ENCODE measurements around the gene TMCO4. TPM values are rescaled to one million over a fixed set of nuclear protein-coding genes. Genes with fewer than 3 reads are reported as not detected.

The TMCO4 gene
- total and polyA plus RNA-seq, 8 donors = 12.6 to 25.1 (median 17.3) TPM

DNA sequence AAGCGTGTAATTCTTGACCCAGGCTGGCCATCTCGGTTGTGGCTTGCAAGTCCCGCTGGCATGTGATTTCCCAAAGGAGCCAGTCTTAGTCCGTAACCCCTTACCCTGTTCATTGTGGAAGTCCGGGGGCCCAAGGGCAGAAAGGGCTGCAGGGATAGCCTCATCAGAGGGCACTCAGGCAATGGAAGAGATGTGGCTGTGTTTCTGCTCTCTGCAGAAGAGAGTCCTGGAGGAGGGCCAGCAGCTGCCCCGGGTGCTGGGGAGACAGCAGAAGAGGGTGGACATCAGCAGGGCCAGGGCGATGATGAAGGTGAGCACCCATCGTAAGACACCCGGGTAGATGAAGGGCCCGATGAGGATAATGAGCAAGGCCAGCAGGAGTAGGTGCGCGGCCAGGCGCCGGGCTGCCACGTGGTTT is 14.5 kb upstream of the TMCO4 start:
- ATAC-seq = peak; percentile 0 to 3 (median 0)
- TF ChIP-seq CTCF (IDR thresholded peaks at IDR 0.05) = no peak
- Histone ChIP-seq H3K4me3 (peak overlapping the region; percentile 30 to 67 (median 46)), H3K27me3 (no peaks in the 10 kb centered on the region), H3K27ac (peak overlapping the region; percentile 74 to 94 (median 86)), H3K4me1 (peaks cover 29 to 39% (median 29%) of the 10 kb centered on the region in 3 donors), H3K36me3 (no peaks in the 10 kb centered on the region), H3K9me3 (no peaks in the 10 kb centered on the region)
- peak in 4 of 6 donors; percentile 50 to 72 (median 60) for DNase-seq
- no peak for FAIRE-seq
- WGBS, 2 donors = 24 to 28% methylated on average over 13 to 15 of the region's 15 CpGs
- intact Hi-C loops (cut with DNase I) = no loop called here

DNA sequence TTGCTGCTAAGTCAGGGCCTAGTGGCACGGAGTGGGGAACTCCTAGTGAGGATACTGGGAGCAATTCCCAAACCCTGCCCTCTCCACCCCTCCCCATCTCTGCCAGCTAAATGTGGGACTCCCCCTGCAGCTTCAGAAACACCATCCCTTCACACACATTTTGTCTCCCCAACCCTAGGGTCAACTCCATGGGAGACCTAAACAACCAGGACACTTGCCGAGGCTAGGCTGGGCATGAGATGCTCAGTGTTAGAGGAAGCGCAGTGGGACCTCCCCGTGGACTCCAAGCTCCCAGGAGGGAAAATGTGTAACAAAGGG is 13.9 kb upstream of the TMCO4 start:
- H3K4me3 ChIP-seq = peak overlapping the region; percentile 30 to 67 (median 46)

DNA sequence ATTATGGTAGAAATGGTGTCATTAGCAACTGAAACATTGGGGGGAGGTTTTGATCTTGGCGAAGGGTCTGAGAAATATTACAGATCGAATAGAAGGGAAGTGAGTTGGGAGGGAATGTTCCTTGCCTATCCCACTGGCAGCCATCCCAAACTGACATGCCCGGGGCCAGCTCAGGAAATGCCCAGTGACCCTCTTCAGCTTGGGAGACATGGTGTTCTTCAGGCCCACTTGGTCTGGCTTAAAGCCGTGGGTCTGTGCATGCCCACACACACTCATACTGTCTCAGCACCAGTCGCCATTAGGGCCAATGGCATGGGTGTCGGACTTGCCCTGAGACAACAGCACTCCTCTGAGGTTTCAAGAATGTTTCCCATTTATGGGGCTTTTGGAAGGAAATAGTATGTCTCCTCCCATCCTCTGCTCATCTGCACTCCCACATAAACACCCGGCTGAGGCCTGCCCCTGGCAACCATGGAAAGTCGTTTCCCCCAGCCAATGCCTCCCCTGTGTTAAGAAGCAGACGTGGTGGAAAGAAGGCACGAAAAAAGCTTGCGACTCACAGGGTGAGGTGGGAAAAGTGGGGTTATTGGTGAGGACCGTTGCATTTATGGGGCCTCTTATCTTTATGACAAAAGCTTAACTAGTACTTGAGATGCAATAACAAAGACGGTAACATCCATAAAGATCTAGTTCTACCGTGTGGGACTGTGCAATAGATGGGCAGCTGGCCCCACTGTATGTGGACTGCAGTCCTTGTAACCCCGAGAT is 13.3 kb upstream of the TMCO4 start:
- ATAC-seq (no peak), DNase-seq (peak in 2 of 6 donors; percentile 23 to 45), FAIRE-seq (no peak)
- H3K4me3 ChIP-seq = peak overlapping the region; percentile 30 to 67 (median 46)
- intact Hi-C loops (cut with DNase I) = no loop called here
- peak overlapping the region in 3 of 4 donors; percentile 38 to 94 (median 91) for H3K27ac ChIP-seq
- TF ChIP-seq CTCF (IDR thresholded peaks at IDR 0.05) = no peak
- H3K9me3 ChIP-seq = no peaks in the 10 kb centered on the region
- 36 to 38% methylated on average over 15 of the region's 15 CpGs for whole genome bisulfite sequencing, 2 donors
- H3K36me3 ChIP-seq = no peaks in the 10 kb centered on the region
- no peaks in the 10 kb centered on the region for H3K27me3 ChIP-seq
- peaks cover 18 to 30% (median 29%) of the 10 kb centered on the region in 3 donors for H3K4me1 ChIP-seq

More for the DNA sequence above, 13.9 kb upstream of the TMCO4 start:
- H3K27me3 ChIP-seq = no peaks in the 10 kb centered on the region
- intact Hi-C loops (cut with DNase I) = no loop called here
- ATAC-seq = no peak
- H3K27ac ChIP-seq = peak overlapping the region in 3 of 4 donors; percentile 74 to 94 (median 91)
- H3K36me3 ChIP-seq = no peaks in the 10 kb centered on the region
- 33 to 50% methylated on average over 4 of the region's 4 CpGs for WGBS, 2 donors
- TF ChIP-seq CTCF (IDR thresholded peaks at IDR 0.05) = no peak
- no peaks in the 10 kb centered on the region for H3K9me3 ChIP-seq
- DNase-seq = no peak
- no peak for FAIRE-seq
- peaks cover 22 to 34% (median 29%) of the 10 kb centered on the region in 3 donors for H3K4me1 ChIP-seq

GRCh38 chr1:19811206-19811851 is 11.6 kb upstream of the TMCO4 start:
- H3K4me3 ChIP-seq = peak overlapping the region in 2 of 4 donors; percentile 50 to 67
- DNase-seq = peak; percentile 59 to 79 (median 70)
- H3K36me3 ChIP-seq = no peaks in the 10 kb centered on the region
- intact Hi-C loops (cut with DNase I) = no loop called here
- no peaks in the 10 kb centered on the region for H3K27me3 ChIP-seq
- no peaks in the 10 kb centered on the region for H3K9me3 ChIP-seq
- no peak for FAIRE-seq
- peak overlapping the region in 1 of 4 donors; percentile 3 for H3K27ac ChIP-seq
- H3K4me1 ChIP-seq = peaks cover 10 to 16% (median 15%) of the 10 kb centered on the region in 3 donors
- TF ChIP-seq CTCF (IDR thresholded peaks at IDR 0.05) = peak in 3 of 4 donors; percentile 17 to 37 (median 33)
- ATAC-seq = peak in 3 of 4 donors; percentile 9 to 24 (median 10)
- WGBS, 2 donors = 32 to 35% methylated on average over 5 of the region's 5 CpGs
